ENCODE data around the gene TRIM28.

DNA sequence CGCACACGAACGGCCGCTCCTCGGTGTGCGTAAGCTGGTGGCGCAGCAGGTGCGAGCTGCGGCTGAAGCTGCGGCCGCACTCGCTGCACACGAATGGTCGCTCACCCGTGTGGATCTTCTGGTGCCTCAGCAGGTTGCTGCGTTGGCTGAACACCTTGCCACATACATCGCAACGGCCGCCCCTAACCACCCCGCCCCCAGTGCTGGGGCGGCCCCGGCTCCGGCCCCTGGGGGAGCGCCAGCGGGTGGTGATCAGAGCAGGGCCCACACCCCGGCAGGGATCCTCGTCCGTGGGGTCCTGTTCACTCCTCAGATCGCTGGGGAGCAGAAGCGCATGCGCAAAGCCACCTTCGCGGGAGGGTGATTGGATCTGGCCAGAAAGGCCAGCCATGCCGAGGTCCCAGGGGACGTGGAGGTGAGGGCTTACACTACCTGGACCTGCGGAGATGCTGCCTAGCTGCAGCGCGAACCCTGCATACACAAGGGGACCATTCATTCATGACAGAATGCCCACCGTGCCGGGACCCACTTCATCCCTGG is 19.2 kb downstream of the TRIM28 start:
- no peak for TF ChIP-seq SUZ12 (IDR thresholded peaks at IDR 0.05; ENCODE audit: extremely low read depth, insufficient read depth, insufficient read length)
- no peak for TF ChIP-seq YY1 (IDR thresholded peaks at IDR 0.05; ENCODE audit: insufficient read depth, insufficient read length)

Data from NT2/D1 (cell line).